Measurements from ENCODE around the gene KEAP1.
"Not testable (repeated sequence)": the region's sequence is repeated elsewhere in the genome, so short reads cannot be mapped to it uniquely, and the experiment has no call there.

Gene KEAP1

DNA sequence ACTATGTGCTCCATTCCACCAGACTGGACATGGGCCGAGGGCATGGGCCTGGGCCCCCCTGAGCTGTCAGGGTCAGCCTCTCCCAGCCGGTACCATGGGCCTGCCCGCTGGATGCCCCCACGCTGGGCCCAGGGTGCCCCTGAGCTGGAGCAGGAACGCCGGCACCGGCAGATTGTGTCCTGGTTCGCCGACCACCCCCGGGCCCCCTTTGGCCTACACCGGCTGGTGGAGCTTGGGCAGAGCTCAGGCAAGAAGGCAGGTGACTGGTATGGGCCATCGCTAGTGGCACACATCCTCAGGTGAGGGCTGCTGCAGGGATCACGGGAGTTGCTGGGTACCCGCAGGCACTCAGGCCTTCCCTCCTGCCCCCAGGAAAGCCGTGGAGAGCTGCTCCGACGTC lies 43.7 kb upstream of the KEAP1 start:
- no peak for DNase-seq (ENCODE audit: low read depth)
- TF ChIP-seq, protein P1, sequence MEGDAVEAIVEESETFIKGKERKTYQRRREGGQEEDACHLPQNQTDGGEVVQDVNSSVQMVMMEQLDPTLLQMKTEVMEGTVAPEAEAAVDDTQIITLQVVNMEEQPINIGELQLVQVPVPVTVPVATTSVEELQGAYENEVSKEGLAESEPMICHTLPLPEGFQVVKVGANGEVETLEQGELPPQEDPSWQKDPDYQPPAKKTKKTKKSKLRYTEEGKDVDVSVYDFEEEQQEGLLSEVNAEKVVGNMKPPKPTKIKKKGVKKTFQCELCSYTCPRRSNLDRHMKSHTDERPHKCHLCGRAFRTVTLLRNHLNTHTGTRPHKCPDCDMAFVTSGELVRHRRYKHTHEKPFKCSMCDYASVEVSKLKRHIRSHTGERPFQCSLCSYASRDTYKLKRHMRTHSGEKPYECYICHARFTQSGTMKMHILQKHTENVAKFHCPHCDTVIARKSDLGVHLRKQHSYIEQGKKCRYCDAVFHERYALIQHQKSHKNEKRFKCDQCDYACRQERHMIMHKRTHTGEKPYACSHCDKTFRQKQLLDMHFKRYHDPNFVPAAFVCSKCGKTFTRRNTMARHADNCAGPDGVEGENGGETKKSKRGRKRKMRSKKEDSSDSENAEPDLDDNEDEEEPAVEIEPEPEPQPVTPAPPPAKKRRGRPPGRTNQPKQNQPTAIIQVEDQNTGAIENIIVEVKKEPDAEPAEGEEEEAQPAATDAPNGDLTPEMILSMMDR (IDR thresholded peaks at IDR 0.05; ENCODE audit: low read depth, low read length, missing control alignments) = no peak
- no peak overlapping the region for H3K4me3 ChIP-seq (ENCODE audit: low read depth, low read length)

DNA sequence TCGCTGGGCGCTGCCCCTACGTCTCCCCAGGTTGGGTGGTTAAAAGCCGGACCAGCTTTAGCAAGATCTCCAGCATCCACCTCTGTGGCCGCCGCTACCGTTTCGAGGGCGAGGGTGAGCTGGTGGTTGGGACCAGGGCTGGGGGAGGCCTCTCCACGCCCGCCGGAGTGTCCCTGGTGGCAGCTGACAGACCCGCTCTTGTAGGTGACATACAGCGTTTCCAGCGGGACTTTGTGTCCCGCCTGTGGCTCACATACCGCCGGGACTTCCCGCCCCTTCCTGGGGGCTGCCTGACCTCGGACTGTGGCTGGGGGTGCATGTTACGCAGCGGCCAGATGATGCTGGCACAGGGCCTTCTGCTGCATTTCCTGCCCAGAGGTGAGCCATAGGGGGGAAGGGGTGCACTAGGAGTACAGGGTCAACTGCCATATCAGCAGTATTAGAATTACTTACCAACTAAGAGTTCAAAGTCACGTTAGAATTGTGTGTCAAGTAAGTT lies 41.6 kb upstream of the KEAP1 start:
- no peak for DNase-seq (ENCODE audit: low read depth)
- H3K4me3 ChIP-seq (ENCODE audit: low read depth, low read length) = peak overlapping the region; percentile 86
- TF ChIP-seq, protein P1 (IDR thresholded peaks at IDR 0.05; ENCODE audit: low read depth, low read length, missing control alignments) = no peak

DNA sequence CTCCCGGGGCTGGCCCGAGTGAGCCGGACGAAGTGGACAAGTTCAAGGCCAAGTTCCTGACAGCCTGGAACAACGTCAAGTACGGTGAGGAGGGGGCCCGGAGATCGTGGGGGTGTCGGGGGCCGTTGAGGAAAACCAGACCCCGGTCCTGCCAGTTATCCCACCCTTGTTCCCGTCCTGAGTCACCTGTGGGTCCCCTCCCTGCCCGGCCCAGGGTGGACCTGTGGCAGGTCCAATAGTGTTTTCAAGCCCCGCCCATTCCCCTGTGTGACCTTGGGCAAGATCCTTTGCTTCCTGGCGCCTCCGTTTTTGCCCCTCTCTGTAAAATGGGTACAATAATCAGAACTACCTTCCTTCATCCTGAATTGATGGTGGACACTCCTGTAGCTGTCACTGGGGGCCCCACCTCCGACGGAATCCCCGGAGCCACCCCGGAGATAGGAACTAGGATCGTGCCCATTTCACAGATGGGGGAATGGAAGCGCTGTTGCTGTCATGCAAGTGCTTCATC lies 41.1 kb upstream of the KEAP1 start:
- no peak for DNase-seq (ENCODE audit: low read depth)
- TF ChIP-seq, protein P1 (IDR thresholded peaks at IDR 0.05; ENCODE audit: low read depth, low read length, missing control alignments) = no peak
- H3K4me3 ChIP-seq (ENCODE audit: low read depth, low read length) = peak overlapping the region; percentile 86

DNA sequence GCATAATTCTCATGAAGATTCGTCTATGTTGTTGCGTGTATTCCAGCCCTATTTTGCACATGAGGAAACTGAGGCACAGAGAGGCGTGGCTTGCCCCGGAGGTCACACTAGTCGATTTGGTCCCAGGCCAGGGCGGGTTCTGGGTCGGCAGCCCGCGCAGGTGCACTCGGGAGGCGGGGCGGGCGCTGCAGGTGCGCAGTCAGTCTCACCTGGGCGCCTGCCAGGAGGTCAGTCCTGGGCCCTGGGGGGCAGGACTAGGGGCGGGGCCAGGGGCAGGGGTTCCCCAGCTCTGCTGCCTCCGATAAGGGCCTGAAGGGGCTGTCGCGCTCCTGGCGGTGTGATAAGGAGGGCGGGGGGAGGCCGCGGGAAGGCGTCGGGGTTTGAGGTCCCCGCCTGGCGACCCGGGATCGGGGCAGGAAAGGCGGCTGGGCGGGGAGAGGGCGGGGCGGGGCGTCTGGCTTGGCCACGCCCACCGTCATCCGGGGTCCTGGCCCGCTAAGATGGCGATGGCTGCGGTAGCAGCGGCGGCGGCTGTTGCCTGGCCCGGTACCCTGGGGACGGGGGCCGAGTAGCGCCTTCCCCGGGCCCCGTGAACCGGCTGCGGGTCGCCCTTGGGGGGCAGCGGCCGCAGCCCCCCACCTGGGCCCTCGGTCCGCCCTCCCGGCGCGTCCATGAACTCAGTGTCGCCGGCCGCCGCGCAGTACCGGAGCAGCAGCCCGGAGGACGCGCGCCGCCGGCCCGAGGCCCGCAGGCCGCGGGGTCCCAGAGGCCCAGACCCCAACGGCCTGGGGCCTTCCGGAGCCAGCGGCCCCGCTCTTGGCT lies 40.5 kb upstream of the KEAP1 start, which contains the start of gene ATG4D:
ATG4D (plus strand) TSS at position 485 of the 822 bp plus-strand sequence; CDS start at position 672, 187 bp downstream.
- TF ChIP-seq, protein P1 (IDR thresholded peaks at IDR 0.05; ENCODE audit: low read depth, low read length, missing control alignments) = no peak
- peak within 1 kb of the TSS; percentile 86 for H3K4me3 ChIP-seq (ENCODE audit: low read depth, low read length)
- DNase-seq (ENCODE audit: low read depth) = no peak

DNA sequence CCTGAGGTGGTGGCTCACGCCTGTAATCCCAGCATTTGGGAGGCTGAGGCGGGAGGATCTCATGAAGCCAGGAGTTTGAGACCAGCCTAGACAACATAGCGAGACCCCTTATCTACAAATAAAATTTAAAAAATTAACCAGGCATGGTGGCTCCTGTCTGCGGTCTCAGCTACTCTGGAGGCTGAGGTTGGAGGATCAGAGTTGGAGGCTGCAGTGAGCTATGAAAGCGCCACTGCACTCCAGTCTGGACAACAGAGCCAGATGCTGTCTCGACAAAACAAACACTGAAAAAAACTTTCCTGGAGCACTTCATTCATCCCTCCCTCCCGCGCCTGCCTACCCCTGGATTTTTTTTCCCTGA lies 39.9 kb upstream of the KEAP1 start:
- TF ChIP-seq, protein P1 (IDR thresholded peaks at IDR 0.05; ENCODE audit: low read depth, low read length, missing control alignments) = no peak
- H3K4me3 ChIP-seq (ENCODE audit: low read depth, low read length) = 0 out of 2 replicates have a peak overlapping the region, but pooled peaks have one; percentile 86
- no peak for DNase-seq (ENCODE audit: low read depth)

DNA sequence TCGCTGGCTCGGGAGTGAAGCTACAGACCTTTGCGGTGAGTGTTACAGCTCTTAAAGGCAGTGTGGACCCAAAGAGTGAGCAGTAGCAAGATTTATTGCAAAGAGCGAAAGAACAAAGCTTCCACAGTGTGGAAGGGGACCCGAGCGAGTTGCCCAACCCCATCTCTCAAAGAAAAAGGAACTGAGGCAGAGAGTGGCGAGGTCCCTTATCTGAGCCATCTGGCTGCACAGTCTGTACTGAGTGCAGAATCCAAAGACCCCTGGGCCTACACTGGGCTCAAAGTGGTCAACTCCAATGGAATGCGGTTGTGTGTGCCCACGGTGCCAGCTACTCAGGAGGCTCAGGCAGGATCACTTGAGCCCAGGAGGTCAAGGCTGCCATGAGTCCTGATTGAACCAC lies 35.9 kb upstream of the KEAP1 start:
- DNase-seq (ENCODE audit: low read depth) = not testable (repeated sequence)

DNA sequence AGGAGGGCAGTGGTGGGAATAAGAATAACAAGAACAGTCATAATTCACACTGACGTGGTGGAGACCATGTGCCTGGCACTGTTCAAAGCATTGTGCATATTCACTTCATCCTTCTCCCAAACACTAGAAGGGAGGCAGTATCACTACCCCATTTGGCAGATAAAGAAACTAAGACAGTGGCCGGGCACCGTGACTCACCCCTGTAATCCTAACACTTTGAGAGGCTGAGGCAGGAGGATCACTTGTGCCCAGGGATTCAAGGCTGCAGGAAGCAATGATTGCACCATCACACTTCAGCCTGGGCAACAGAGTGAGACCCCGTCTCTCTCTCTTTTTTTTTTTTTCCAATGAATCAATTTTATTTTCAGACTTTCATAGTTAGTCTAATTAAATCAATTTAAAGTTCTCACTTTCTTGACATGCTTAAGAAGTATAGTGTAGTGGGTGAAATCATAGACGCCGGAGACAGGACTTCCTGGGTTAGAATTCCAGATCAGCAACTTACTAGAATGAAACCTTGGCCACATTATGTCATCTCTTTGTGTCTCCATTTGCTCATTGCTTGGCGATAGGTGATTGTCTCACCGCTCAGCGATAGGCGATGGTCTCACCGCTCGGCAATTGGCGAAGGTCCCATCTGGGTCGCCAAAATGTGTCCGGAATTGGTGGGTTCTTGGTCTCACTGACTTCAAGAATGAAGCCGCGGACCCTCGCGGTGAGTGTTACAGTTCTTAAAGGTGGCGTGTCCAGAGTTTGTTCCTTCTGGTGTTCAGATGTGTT lies 35.2 kb upstream of the KEAP1 start:
- H3K4me3 ChIP-seq (ENCODE audit: low read depth, low read length) = no peak overlapping the region
- TF ChIP-seq, protein P1 (IDR thresholded peaks at IDR 0.05; ENCODE audit: low read depth, low read length, missing control alignments) = no peak
- DNase-seq (ENCODE audit: low read depth) = no peak

More for the DNA sequence above, 35.9 kb upstream of the KEAP1 start:
- not testable (repeated sequence) for H3K4me3 ChIP-seq (ENCODE audit: low read depth, low read length)

Data from GM12864 (cell line).